PFSK-1 (cell line): ENCODE measurements around the gene SMIM24.

ENCODE experiments used
- FOXP2 ChIP-seq: optimal IDR thresholded peaks from 2 replicates; pipeline ENCODE3; 2011; ENCODE audit warnings: borderline replicate concordance, control low read depth, inconsistent platforms; ENCODE audit not compliant: insufficient read depth; ENCODE audit errors: extremely low read length, extremely low read depth
- POLR2AphosphoS5 ChIP-seq: IDR thresholded peaks from 2 replicates; pipeline ENCODE4 v1.6.1; 2012; ENCODE audit warnings: low read depth, mild to moderate bottlenecking, control low read depth, low read length, moderate library complexity
- SIN3A ChIP-seq: IDR thresholded peaks from 2 replicates; pipeline ENCODE4 v1.6.1; 2012; ENCODE audit warnings: mild to moderate bottlenecking, low read length, moderate library complexity, borderline replicate concordance; ENCODE audit not compliant: insufficient read depth
- TAF1 ChIP-seq: IDR thresholded peaks from 2 replicates; pipeline ENCODE4 v1.6.1; 2012; ENCODE audit warnings: low read length, control low read depth, borderline replicate concordance; ENCODE audit not compliant: insufficient read depth
- TF ChIP-seq, protein P1 (sequence below), 2 experiments: IDR thresholded peaks; 2 replicates each; pipeline versions ENCODE4 v1.6.1 to v1.8.0; 2011 to 2012; ENCODE audit warnings: low read depth in 2 of 2, low read length in 2 of 2, control low read depth in 1 of 2, inconsistent platforms in 1 of 2, mild to moderate bottlenecking in 1 of 2, moderate library complexity in 1 of 2; ENCODE audit not compliant: insufficient read depth in 1 of 2

Gene SMIM24

DNA sequence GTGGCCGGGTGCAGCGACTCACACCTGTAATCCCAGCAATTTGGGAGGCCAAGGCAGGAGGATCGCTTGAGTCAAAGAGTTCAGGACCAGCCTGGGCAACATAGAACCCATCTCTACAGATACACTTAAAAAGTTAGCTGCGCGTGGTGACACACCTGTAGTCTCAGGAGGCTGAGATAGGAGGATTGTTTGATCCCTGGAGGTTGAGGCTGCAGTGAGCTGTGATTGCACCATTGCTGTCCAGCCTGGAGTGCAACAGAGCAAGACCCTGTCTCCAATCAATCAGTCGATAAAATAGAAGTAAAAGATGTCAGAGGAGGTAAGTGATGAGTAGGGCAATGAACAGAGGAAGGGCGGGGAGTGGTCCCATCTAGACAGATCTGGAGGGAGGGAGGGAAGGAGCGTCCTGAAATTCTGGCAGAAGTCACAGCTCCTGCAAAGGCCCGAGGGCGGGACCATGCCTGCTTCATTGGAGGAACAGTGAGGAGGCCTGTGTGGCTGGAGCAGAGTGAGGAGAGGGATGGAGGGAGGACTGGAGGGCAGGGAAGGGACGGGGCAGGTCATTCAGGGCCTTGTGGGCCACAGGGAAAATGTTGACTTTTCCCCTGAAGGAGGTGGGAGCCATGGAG is 9.7 kb downstream of the SMIM24 start:
- TF ChIP-seq TAF1 (no peak), FOXP2 (no peak), POLR2AphosphoS5 (no peak), SIN3A (no peak)
- TF ChIP-seq, protein P1, sequence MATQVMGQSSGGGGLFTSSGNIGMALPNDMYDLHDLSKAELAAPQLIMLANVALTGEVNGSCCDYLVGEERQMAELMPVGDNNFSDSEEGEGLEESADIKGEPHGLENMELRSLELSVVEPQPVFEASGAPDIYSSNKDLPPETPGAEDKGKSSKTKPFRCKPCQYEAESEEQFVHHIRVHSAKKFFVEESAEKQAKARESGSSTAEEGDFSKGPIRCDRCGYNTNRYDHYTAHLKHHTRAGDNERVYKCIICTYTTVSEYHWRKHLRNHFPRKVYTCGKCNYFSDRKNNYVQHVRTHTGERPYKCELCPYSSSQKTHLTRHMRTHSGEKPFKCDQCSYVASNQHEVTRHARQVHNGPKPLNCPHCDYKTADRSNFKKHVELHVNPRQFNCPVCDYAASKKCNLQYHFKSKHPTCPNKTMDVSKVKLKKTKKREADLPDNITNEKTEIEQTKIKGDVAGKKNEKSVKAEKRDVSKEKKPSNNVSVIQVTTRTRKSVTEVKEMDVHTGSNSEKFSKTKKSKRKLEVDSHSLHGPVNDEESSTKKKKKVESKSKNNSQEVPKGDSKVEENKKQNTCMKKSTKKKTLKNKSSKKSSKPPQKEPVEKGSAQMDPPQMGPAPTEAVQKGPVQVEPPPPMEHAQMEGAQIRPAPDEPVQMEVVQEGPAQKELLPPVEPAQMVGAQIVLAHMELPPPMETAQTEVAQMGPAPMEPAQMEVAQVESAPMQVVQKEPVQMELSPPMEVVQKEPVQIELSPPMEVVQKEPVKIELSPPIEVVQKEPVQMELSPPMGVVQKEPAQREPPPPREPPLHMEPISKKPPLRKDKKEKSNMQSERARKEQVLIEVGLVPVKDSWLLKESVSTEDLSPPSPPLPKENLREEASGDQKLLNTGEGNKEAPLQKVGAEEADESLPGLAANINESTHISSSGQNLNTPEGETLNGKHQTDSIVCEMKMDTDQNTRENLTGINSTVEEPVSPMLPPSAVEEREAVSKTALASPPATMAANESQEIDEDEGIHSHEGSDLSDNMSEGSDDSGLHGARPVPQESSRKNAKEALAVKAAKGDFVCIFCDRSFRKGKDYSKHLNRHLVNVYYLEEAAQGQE (IDR thresholded peaks at IDR 0.05; ENCODE audit: insufficient read depth in 1 of 2, low read depth in 2 of 2, low read length in 2 of 2) = no peak

DNA sequence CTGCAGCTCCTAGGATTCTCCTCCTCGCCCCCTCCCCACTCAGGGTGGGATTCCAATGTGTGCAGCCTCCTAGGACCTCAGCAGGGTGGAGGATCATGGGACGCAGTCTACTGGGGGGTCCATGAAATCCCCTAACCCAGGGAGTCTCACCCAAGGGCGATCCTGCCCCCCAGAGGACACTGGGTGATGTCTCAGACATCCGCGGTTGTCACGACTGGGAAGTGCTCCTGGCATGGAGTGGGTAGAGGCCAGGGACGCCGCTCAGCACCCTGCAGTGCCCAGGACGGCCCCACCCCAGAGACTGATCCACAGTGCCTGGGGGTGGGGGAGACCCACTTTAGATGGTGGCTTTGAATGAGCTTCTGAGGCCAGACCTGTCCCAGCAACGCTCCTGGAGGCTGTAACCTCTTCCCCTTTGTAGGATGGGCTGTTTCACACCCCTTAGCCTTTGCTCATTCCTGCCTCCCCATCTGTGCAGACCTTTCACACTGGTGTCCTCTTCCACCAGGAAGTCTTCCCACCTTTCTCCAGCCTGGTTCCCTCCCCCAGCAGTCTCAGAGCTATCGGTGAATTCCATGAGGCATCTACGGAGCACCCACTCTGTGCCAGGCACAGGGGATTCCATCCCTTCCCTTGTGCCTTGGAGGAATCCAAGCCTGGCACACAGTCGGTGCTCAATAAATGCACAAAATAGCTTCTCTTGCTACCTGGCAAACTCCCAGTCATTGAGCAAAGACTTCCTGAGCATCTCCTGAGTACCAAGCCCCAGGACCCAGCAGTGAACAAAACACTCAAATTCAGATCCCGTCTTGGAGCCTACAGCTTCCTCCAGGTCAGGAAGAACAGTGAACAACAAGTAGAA is 10.5 kb downstream of the SMIM24 start:
- TF ChIP-seq TAF1 (no peak), POLR2AphosphoS5 (peak; percentile 17; the same call in 1 of the 2 replicates)

DNA sequence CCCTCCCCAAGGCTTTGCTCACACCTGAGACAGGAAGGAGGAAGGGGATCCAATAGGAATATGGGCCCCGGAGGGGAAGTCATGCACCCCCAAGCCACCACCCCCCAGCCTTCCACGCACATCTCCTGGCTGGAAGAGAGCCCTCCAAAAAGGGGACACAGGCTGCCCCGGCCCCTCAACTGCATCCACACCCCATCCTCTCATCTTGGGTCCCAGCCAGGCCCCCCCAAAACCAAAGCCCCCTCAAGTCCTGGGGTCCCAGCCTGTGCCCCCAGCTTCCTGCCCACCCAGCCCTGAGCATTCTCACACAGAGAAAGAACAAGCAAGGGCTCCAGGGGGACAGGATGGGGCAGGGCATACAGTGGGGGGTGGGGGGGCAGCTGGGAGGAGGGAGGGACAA is 12.1 kb downstream of the SMIM24 start:
- TF ChIP-seq TAF1 (no peak), FOXP2 (no peak), POLR2AphosphoS5 (0 out of 2 replicates have a peak, but pooled peaks have one; percentile 7)

DNA sequence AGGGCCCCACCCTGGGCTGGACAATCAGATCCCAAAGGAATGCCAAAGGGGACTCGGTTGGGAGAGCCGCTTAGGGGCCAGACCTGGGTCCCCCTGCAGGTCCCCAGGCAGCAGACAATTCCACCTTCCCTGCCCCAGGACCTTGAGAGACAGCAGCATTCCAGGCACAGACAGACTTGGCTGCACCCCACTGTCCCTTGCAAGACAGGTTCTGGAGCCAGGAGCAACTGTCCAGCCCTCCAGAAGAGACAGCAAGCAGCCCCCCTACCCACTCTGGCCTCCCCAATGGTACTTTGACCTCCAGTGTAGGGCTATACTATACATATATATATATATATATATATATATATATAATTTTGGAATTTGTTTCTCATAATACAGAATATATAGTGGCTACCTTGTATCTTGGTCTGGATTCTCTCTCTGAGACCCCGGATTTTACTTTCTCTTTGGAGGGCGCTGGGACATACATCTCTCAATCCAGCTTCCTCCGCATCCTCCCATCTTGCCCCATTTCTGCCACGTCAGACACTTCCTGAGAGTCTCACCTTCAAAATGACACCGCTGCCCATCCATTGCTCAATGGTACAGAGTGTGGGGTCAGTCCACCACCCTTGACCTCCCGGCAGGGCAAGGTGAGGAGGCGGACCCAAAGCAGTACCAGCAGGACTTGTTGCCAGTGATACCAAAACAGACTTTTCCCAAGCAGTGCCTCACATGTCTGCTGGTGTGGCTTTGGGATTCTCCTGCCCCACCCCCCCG is 12.7 kb downstream of the SMIM24 start:
- 0 out of 2 replicates have a peak, but pooled peaks have one; percentile 7 for TF ChIP-seq POLR2AphosphoS5
- TF ChIP-seq, protein P1 (IDR thresholded peaks at IDR 0.05; ENCODE audit: insufficient read depth in 1 of 2, low read depth in 2 of 2, low read length in 2 of 2) = no peak

DNA sequence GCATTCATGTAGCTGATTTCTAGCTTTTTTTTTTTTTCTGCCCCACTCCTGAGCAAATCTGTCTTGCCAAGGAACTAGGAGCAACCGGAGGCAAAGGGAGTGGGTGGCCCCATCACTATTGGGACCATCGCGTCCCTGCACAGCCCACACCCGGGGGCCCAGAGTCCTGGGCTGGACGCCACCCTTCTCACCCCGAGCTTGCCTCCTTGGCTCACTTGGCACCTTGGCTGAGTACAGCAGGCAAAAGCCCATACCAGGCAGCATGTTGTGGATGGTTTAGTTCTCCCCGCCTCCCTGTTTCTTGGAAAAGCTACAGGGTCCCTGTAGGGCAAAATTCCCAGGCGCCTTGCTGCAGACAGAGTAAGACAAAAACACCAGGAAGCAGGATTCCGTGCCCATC is 13.7 kb downstream of the SMIM24 start:
- TF ChIP-seq FOXP2 (no peak), TAF1 (no peak), POLR2AphosphoS5 (no peak), SIN3A (no peak)
- TF ChIP-seq, protein P1 (IDR thresholded peaks at IDR 0.05; ENCODE audit: insufficient read depth in 1 of 2, low read depth in 2 of 2, low read length in 2 of 2) = no peak

DNA sequence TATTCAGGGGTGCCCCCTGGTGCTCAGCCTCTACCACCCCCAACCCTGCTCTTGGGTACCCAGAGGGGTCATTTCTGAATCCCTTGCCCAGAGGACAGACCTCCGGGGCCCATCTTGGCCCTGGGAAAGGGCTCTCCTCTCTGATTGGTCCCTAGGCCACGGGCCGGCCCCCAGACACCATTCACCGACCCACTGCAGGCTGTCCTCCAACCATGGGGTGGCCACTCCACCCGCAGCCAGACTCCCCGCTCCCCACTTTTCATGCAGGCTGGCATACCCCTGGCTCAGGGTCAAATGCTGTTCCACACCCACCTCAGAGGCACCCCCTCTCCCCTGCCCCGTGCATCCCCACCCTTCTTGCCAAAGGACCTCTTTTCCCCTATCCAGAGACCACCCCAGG is 14.8 kb downstream of the SMIM24 start:
- no peak for TF ChIP-seq FOXP2
- no peak for TF ChIP-seq POLR2AphosphoS5
- TF ChIP-seq, protein P1 (IDR thresholded peaks at IDR 0.05; ENCODE audit: insufficient read depth in 1 of 2, low read depth in 2 of 2, low read length in 2 of 2) = no peak
